Activated T-helper 17 cell treated with anti-CD3 and anti-CD28 coated beads, Interleukin-2, amount 50 U/mL, for 72 hours (primary cell): Measurements from ENCODE around the gene DENR. TPM values are rescaled to one million over a fixed set of nuclear protein-coding genes. Genes with fewer than 3 reads are reported as not detected.
A peak's percentile ranks its signal among the peaks of the same experiment; 100 is the strongest.
"Not testable (repeated sequence)": the region's sequence is repeated elsewhere in the genome, so short reads cannot be mapped to it uniquely, and the experiment has no call there.

Source experiments
- ATAC-seq: fragments of 150-1000 bp; cut with Tn5 transposase; replicated peaks from 2 replicates; pipeline ENCODE4 v1.10.0; 2021; ENCODE audit warnings: mild to moderate bottlenecking, moderate library complexity
- H3K27ac Mint-ChIP-seq: one replicate; pipeline ENCODE4 v1.8.0; 2022; ENCODE audit warnings: mixed read lengths
- H3K27me3 Mint-ChIP-seq: one replicate; pipeline ENCODE4 v1.8.0; 2022; ENCODE audit warnings: mixed read lengths
- H3K36me3 Mint-ChIP-seq: one replicate; pipeline ENCODE4 v1.8.0; 2022; ENCODE audit warnings: low read depth, mild to moderate bottlenecking, mixed read lengths
- H3K4me1 Mint-ChIP-seq: one replicate; pipeline ENCODE4 v1.8.0; 2022; ENCODE audit warnings: mixed read lengths
- H3K4me3 Mint-ChIP-seq: one replicate; pipeline ENCODE4 v1.8.0; 2022; ENCODE audit warnings: mild to moderate bottlenecking, mixed read lengths
- H3K9me3 Mint-ChIP-seq: one replicate; pipeline ENCODE4 v1.8.0; 2022; ENCODE audit warnings: mixed read lengths
- total RNA-seq, 2 donors: library from RNA; stranded (reverse); gene quantifications; one replicate each; pipeline ENCODE4 v1.2.3, GENCODE V29; 2022

DENR gene
- total RNA-seq, 2 donors from 2014 or later = 65.3 to 78.9 TPM

DNA sequence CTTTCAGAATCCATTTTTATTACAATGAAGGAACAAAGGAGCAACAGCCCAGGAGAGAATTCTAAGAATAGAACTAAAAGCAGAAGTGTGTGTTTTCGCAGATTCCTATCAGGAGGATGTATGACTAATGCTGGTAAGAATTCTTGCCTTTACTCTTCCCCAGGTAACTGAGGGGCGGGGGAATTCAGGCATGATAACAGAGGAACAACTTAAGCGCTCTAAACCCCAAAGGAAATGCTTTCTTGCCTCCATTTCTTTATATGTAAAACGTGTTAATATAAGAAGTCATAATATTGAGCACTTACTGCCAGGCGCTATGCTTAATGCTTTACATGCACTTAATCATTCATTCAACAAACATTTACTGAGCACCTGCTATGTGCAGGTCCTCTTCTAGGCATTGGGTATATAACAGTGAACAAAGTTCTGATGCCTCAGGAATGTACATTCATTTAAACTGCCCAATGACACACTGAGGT is 26.5 kb upstream of the DENR start:
- peaks cover 29% of the 10 kb centered on the region for H3K4me1 Mint-ChIP-seq

DNA sequence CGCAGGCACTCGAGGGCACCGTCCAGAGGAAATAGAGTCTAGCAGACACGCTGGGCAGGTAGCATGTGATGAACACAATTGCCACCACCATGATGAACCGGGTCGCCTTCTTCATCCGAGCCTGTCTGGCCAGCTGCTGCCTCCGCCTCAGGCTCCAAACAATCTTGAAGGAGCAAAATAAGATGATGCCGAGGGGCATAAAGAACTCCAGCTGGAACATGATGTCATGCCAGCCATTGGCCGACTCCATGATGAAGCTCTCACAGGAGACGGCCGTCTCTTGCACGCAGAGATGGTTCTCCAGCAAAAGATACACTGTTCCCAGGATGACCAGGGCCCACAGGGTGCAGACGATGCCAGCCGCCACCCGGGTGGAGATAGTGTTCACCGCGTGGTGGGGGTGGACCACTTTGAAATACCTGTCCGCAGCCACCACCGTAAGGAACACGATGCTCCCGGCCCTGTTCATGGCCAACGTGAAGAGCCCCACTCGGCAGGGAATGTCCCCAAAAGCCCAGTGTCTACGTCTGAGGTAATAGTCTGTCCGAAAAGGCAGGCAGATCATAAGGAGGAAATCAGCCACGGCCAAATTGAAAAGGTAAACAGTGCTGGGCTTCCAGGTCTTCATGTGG is 22.9 kb upstream of the DENR start:
- H3K9me3 Mint-ChIP-seq = no peaks in the 10 kb centered on the region
- peak overlapping the region; percentile 28 for H3K27ac Mint-ChIP-seq
- peaks cover 4% of the 10 kb centered on the region for H3K27me3 Mint-ChIP-seq
- no peaks in the 10 kb centered on the region for H3K36me3 Mint-ChIP-seq
- H3K4me1 Mint-ChIP-seq = peaks cover 37% of the 10 kb centered on the region
- peak overlapping the region; percentile 63 for H3K4me3 Mint-ChIP-seq
- ATAC-seq = no peak

More for the DNA sequence above, 26.5 kb upstream of the DENR start:
- H3K36me3 Mint-ChIP-seq = peaks cover 2% of the 10 kb centered on the region
- ATAC-seq = peak; percentile 70
- H3K27me3 Mint-ChIP-seq = peaks cover 4% of the 10 kb centered on the region
- H3K9me3 Mint-ChIP-seq = no peaks in the 10 kb centered on the region
- H3K27ac Mint-ChIP-seq = peak overlapping the region; percentile 69
- peak overlapping the region; percentile 72 for H3K4me3 Mint-ChIP-seq

DNA sequence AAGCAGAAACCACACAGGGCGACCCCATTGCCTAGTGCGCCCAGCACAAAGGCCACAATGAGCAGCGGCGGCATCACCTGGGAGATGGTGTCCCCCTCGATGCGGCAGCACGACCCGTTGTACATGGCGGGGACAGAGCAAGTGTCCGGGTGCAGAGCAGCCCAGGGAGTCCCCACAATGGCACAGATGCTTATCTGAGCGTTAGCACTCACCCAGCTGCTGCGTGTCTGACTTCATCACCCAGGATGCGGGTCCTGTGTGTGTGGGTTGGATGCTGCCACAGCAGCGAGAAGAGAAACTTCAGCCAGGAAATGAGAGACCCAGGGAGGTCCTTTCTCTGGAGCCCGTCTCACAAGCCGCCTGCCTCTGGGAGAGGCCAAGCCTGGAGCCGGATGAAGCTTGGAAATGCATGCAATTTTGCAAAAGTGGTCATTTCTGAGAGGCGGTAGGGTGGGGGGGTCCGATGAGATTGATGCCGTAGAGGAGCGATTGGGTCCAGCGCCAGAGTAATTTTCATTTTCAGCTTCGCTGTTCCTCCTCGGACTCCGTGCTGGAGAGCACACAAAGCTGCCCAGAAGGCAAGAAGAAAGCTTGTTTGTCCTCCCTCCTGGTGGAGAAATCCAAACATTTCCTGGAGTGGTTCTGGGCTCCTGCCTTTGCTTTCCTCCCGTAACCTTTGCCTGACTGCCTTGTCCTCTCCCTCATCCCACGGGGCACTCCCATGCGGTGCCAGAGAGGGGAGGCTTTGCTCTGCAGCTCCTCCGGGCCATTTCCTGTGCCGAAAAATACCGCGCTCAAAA is 22.2 kb upstream of the DENR start, which contains the start of gene HCAR1:
TSS of gene HCAR1 (minus strand) at position 630 of the 800 bp plus-strand sequence. CDS start at position 125, 505 bp downstream.
- H3K4me3 Mint-ChIP-seq = peak within 1 kb of the TSS; percentile 63
- peak within 1 kb of the TSS; percentile 88 for H3K27ac Mint-ChIP-seq
- peaks cover 4% of the 10 kb centered on the region for H3K27me3 Mint-ChIP-seq
- no peaks in the 10 kb centered on the region for H3K36me3 Mint-ChIP-seq
- no peaks in the 10 kb centered on the region for H3K9me3 Mint-ChIP-seq
- H3K4me1 Mint-ChIP-seq = peaks cover 37% of the 10 kb centered on the region
- ATAC-seq = peak; percentile 77

DNA sequence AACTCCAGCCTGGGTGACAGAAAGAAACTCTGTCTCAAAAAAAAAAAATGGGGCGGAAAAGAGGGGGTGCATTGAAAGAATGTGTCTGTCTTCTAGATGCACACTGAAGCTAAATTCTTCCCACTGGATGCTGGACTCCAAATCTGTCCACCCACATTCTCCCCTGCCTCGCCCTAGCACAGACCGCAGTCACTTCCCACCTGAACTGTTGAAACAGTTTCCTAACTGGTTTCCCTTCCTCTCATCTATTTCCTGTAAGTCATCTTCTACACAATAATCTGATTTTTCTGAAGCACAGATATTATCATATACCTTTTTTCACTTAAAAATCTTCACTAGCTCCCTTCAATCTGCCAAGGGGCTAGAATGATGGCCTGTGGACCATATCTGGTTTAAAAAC is 20.5 kb upstream of the DENR start:
- H3K9me3 Mint-ChIP-seq = no peaks in the 10 kb centered on the region
- peak overlapping the region; percentile 59 for H3K4me3 Mint-ChIP-seq
- H3K27ac Mint-ChIP-seq = peak overlapping the region; percentile 88
- H3K36me3 Mint-ChIP-seq = no peaks in the 10 kb centered on the region
- peaks cover 4% of the 10 kb centered on the region for H3K27me3 Mint-ChIP-seq
- H3K4me1 Mint-ChIP-seq = peaks cover 28% of the 10 kb centered on the region
- ATAC-seq = peak; percentile 42

DNA sequence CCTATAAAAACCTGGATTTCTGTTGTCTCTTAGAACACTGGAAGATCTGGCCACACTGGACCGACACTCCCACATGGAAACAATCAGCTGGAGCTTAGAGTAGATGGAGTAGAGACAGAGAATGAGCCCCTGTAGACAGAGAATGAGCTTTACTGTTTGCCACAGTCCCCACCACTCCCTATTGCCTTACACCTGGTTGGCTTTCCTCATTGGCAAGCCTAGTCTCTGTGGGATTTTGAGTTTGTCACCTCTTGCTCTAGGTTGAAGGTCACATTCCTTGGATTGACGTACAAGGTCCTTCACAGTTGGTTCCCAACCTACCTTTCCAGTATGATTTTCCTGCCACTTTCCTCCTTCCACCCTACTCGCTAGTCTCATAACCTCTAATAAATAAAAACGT is 20.0 kb upstream of the DENR start:
- no peak for ATAC-seq

DNA sequence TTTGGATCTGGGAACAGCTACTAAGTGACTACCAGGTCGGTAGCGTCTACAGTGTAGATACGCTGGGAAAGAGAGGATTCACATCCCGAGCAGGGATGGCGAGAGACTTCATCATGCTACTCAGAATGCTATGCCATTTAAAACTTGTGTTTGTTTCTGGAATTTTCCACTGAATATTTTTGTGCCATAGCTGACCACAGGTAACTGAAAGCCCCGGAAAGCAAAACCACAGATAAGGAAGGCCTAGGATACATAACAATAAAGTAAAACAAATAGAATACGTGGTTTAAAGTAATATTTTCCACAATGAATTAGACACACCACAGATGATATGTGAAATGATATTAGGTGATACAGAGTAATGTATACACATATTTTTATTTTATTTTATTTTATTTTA is 14.1 kb upstream of the DENR start:
- Mint-ChIP-seq H3K9me3 (no peaks in the 10 kb centered on the region), H3K36me3 (no peaks in the 10 kb centered on the region), H3K4me3 (no peak overlapping the region), H3K4me1 (peaks cover 4% of the 10 kb centered on the region), H3K27ac (no peak overlapping the region), H3K27me3 (no peaks in the 10 kb centered on the region)
- no peak for ATAC-seq

More for the DNA sequence above, 20.0 kb upstream of the DENR start:
- peaks cover 28% of the 10 kb centered on the region for H3K4me1 Mint-ChIP-seq
- peak overlapping the region; percentile 59 for H3K4me3 Mint-ChIP-seq
- peak overlapping the region; percentile 88 for H3K27ac Mint-ChIP-seq
- H3K9me3 Mint-ChIP-seq = no peaks in the 10 kb centered on the region
- no peaks in the 10 kb centered on the region for H3K36me3 Mint-ChIP-seq
- H3K27me3 Mint-ChIP-seq = peaks cover 4% of the 10 kb centered on the region

DNA sequence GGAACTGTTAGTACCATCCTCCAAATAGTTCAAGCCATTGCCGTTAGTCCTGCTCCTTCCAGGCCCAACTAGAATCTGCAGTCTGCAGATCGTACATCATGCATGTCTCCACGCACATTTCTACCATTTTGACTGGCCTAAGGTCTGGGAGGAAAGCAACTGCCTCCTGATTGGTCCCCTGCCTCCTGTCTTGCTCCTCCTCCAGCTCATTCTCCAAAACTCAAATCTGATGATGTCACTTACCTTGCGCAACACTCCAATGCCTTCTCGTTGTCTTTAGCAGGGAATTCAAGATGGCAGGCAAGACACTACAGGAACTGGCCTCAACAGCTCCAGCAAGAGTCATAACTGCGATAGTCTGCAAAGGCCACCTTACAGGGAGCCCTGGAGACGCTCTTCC is 12.3 kb upstream of the DENR start:
- ATAC-seq = no peak
- H3K36me3 Mint-ChIP-seq = no peaks in the 10 kb centered on the region
- no peak overlapping the region for H3K27ac Mint-ChIP-seq
- H3K27me3 Mint-ChIP-seq = no peaks in the 10 kb centered on the region
- H3K9me3 Mint-ChIP-seq = no peaks in the 10 kb centered on the region
- no peak overlapping the region for H3K4me3 Mint-ChIP-seq
- H3K4me1 Mint-ChIP-seq = no peaks in the 10 kb centered on the region

DNA sequence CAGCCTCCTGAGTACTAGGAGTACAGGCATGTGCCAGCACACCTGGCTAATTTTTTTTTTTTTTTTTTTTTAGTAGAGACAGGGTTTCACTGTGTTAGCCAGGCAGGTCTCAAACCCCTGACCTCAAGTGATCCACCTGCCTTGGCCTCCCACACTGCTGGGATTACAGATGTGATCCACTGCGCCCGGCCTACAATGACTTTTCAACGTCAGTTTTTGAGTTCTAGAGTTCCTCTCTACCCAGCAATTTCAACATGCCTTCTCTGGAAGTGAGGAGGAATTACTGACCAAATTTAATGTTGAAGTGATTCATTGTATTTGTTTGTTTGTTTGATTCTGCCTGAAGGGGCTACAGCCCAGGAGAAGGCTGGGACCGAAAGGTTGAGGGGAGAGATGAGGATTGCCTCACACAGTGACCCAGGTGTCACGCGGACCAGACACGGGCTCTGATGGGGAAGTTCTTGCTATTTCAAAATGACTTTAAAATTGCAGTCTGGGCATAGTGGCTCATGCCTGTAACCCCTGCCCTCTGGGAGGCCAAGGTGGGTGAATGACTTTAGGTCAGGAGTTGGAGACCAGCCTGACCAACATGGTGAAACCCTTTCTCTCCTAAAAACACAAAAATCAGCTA is 8.6 kb upstream of the DENR start:
- Mint-ChIP-seq H3K9me3 (no peaks in the 10 kb centered on the region), H3K36me3 (no peaks in the 10 kb centered on the region), H3K27me3 (no peaks in the 10 kb centered on the region), H3K4me1 (no peaks in the 10 kb centered on the region), H3K4me3 (no peak overlapping the region), H3K27ac (no peak overlapping the region)
- ATAC-seq = no peak

DNA sequence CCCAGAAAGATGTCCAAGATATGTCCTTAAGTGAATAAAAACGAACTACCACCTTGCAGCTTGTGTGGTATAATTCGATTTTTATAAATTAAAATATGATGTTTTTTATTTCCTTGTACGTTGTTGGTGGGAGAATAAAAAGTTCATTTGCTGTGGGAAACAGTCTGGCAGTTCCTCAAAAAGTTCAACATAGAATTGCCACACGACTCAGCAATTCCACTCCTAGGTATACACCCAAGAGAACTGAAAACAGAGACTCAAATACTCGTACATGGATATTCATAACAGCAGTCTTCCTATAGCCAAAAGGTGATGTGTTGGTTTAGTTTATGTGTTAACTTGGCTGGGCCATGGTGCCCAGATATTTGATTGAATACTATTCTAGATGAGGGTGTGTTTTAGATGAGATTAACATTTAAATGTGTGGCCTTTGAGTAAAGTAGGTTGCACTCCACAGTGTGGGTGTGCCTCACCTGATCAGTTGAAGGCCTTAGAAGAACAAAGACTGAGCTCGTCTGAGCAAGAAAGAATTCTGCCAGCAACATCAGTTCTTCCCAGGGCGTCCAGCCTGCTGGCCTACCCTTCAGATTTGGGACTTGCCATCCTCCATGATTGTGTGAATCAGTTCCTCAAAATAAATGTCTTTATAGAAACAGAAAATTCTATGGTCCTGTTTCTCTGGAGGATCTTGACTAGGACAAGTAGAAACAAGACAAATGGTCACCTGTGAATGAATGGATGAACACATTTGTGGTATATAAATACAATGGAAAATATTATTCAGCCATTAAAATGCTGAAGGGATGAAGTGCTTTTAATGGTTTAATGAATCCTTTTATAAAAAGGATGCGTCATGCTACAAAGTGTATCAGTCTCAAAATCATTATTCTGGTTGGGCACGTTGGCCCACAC is 5.1 kb upstream of the DENR start:
- Mint-ChIP-seq H3K4me1 (no peaks in the 10 kb centered on the region), H3K4me3 (no peak overlapping the region), H3K27me3 (no peaks in the 10 kb centered on the region), H3K9me3 (no peaks in the 10 kb centered on the region), H3K27ac (no peak overlapping the region), H3K36me3 (peaks cover 3% of the 10 kb centered on the region)
- ATAC-seq = no peak

DNA sequence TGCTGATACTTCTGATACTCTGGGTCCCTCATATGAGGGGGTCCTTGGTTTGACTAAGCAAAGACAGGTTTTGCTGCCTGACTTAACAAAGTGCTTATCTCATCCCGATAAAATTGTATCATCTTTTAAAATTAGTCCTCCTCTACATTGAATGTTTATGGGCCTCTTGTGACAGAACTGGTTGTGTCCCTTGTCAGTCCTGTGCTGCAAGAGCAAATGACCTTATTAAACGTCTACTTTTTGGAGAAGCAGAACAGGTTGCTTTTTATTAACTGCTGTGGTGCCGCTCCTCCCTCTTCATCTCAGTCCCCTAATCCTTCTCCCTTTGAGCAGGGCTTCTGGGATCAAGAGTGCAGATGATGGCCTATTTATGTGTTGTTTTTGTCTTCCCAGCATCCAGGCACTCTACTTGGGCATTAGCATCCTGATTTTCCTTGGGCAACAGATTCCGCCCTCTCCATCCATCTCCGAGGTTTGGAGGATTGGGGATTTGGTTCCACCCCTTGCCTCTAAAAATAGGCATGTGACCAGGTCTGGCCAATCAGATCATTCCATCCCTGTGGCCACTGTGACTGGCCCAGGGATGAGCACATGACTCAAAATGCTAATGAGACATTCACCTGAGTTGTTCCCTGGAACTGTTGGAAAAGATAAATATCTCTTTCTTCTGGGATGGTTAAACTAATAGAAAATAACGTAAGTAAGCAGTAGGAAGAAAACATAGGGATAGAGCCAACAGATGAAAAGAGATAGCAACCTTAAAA is 2.9 kb upstream of the DENR start:
- H3K4me3 Mint-ChIP-seq = no peak overlapping the region
- H3K27me3 Mint-ChIP-seq = no peaks in the 10 kb centered on the region
- H3K27ac Mint-ChIP-seq = no peak overlapping the region
- ATAC-seq = no peak
- no peaks in the 10 kb centered on the region for H3K9me3 Mint-ChIP-seq
- H3K36me3 Mint-ChIP-seq = peaks cover 26% of the 10 kb centered on the region
- peaks cover 11% of the 10 kb centered on the region for H3K4me1 Mint-ChIP-seq

DNA sequence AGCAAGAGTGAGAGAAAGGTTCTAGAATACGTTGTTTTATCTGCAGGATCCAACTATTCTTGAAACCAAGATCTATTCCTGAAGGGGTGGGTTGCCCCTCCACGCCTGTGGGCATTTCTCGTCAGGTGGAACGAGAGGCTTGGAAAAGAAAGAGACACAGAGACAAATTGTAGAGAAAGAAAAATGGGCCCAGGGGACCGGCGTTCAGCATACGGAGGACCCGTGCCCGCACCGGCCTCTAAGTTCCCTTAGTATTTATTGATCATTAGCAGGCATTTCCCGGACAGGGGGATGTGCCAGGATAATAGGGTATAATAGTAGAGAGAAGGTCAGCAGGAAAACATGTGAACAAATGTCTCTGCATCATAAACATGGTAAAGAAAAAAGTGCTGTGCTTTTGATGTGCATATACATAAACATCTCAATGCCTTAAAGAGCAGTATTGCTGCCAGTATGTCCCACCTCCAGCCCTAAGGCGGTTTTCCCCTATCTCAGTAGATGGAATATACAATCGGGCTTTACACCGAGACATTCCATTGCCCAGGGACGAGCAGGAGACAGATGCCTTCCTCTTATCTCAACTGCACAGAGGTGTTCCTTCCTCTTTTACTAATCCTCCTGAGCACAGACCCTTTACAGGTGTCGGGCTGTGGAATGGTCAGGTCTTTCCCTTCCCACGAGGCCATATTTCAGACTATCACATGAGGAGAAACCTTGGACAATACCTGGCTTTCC is 1.7 kb upstream of the DENR start:
- H3K4me1 Mint-ChIP-seq = peaks cover 18% of the 10 kb centered on the region
- peaks cover 38% of the 10 kb centered on the region for H3K36me3 Mint-ChIP-seq
- not testable (repeated sequence) for H3K27me3 Mint-ChIP-seq, ATAC-seq, H3K9me3 Mint-ChIP-seq
- peak overlapping the region; percentile 98 for H3K27ac Mint-ChIP-seq
- peak overlapping the region; percentile 92 for H3K4me3 Mint-ChIP-seq

DNA sequence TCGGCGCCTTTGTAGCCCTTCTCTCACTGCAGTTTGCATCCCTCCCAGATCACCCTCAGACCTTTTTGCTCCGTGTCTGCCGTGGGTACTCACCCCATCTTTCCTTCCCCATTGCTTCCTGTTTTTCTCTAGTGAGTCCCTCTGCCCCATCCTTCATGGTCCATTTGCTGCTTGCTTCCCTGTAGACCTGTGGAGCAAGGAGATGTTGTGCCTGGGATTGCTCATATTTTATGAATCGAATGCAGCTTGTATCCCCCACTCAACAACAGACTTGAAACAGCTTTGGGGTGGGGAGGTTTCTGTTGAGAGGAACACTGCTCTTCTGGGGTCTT is 661 bp downstream of the DENR start:
- peak overlapping the region; percentile 98 for H3K27ac Mint-ChIP-seq
- no peak for ATAC-seq
- no peaks in the 10 kb centered on the region for H3K9me3 Mint-ChIP-seq
- H3K4me1 Mint-ChIP-seq = peaks cover 34% of the 10 kb centered on the region
- no peaks in the 10 kb centered on the region for H3K27me3 Mint-ChIP-seq
- peak overlapping the region; percentile 92 for H3K4me3 Mint-ChIP-seq
- peaks cover 61% of the 10 kb centered on the region for H3K36me3 Mint-ChIP-seq

DNA sequence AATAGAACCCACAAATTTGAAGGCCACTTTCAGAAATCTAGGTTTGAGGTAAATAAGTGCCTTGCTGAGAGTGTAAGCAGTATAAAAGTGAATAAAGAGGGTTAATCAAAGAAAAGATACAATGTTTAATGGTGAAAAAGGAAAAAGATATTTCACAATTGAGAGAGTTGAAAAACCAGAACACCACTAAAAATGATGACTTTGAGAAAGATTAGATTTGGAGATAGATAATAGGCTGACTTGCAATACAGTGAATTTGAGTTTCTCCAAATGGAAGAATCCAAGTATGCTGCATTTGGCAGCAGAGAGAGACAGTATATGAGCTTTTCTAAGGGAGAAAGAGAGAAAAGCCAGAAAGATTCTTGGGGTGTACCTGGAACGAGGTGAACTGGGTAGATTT is 2.2 kb downstream of the DENR start:
- peaks cover 76% of the 10 kb centered on the region for H3K36me3 Mint-ChIP-seq
- no peaks in the 10 kb centered on the region for H3K27me3 Mint-ChIP-seq
- peak overlapping the region; percentile 98 for H3K27ac Mint-ChIP-seq
- H3K4me1 Mint-ChIP-seq = peaks cover 34% of the 10 kb centered on the region
- peak overlapping the region; percentile 92 for H3K4me3 Mint-ChIP-seq
- H3K9me3 Mint-ChIP-seq = no peaks in the 10 kb centered on the region
- no peak for ATAC-seq
